K562 treated with DMSO at 1 percent for 12 hours (cell line): ENCODE data around the gene CHMP1B. TPM values are rescaled to one million over a fixed set of nuclear protein-coding genes. Genes with fewer than 3 reads are reported as not detected.

Source experiments
- total RNA-seq: library from RNA; unstranded; fragments of 300-600 nt; gene quantifications from 2 replicates; pipeline ENCODE4 v1.2.3, GENCODE V29; 2022; ENCODE audit not compliant: insufficient read depth

Gene CHMP1B
- total RNA-seq: 24.6 and 37.8 TPM in 2 replicates

DNA sequence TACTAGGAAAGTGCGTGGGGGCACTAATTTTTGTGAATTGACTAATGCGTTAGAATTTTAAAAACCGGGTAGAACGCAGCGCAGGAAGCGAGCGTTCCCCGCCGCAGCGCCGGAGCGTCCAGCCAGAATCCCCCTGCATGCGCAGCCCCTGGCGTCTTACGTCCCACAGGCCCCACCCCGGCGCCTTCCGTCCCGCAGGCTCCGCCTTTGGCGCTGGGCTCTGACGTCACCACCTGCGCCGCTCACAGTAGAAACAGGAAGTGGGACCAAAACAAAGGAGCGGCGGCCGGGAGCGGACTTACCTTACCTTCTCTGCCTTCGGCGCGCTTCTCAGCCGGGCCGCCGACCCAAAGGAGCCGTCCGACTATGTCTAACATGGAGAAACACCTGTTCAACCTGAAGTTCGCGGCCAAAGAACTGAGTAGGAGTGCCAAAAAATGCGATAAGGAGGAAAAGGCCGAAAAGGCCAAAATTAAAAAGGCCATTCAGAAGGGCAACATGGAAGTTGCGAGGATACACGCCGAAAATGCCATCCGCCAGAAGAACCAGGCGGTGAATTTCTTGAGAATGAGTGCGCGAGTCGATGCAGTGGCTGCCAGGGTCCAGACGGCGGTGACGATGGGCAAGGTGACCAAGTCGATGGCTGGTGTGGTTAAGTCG lies at the start of gene CHMP1B:
TSS of gene CHMP1B (plus strand) at position 268 of the 660 bp plus-strand sequence. CDS start at position 367, 99 bp downstream.

Other genes starting within 250 kb of the CHMP1B start
- gene SLC35G4, start 241.8 kb upstream of the CHMP1B start, total RNA-seq: not detected in 2 replicates
- 0.13 and 0.41 TPM in 2 replicates for gene GNAL, start 162.1 kb upstream of the CHMP1B start, total RNA-seq
- 15.8 and 31.8 TPM in 2 replicates for gene MPPE1, start 56.9 kb downstream of the CHMP1B start, total RNA-seq
- 12.8 and 13.7 TPM in 2 replicates for gene IMPA2, start 130.1 kb downstream of the CHMP1B start, total RNA-seq
- not detected in 2 replicates for gene ANKRD62, start 242.4 kb downstream of the CHMP1B start, total RNA-seq